Neuronal stem cell (in vitro differentiated cells): Measurements from ENCODE around the gene PSMD1.

Experiments
- DNase-seq: peaks from one replicate; pipeline ENCODE4 v3.0.0-alpha.2; 2013; ENCODE audit warnings: low spot score
- H2AFZ ChIP-seq: one replicate; pipeline ENCODE4 v1.6.1; 2013; ENCODE audit warnings: mild to moderate bottlenecking, low read length, inconsistent platforms
- H2AK5ac ChIP-seq: 2 replicates; pipeline ENCODE4 v1.6.1; 2013; ENCODE audit warnings: low read depth, mild to moderate bottlenecking, inconsistent platforms, low read length, moderate library complexity, mixed read lengths
- H2BK120ac ChIP-seq: 2 replicates; pipeline ENCODE4 v1.6.1; 2013; ENCODE audit warnings: low read depth, mild to moderate bottlenecking, inconsistent platforms, low read length, moderate library complexity, mixed read lengths
- H2BK12ac ChIP-seq: one replicate; pipeline ENCODE4 v1.6.1; 2013; ENCODE audit warnings: low read length, inconsistent platforms
- H2BK15ac ChIP-seq: 2 replicates; pipeline ENCODE4 v1.6.1; 2013; ENCODE audit warnings: mild to moderate bottlenecking, low read length, inconsistent platforms, mixed read lengths
- H2BK5ac ChIP-seq: one replicate; pipeline ENCODE4 v1.6.1; 2013; ENCODE audit warnings: inconsistent platforms, mild to moderate bottlenecking, low read length, moderate library complexity
- H3K14ac ChIP-seq: one replicate; pipeline ENCODE4 v1.6.1; 2013; ENCODE audit warnings: low read length, inconsistent platforms
- H3K18ac ChIP-seq: 2 replicates; pipeline ENCODE4 v1.6.1; 2013; ENCODE audit warnings: low read length, inconsistent platforms
- H3K23ac ChIP-seq: 2 replicates; pipeline ENCODE4 v1.6.1; 2013; ENCODE audit warnings: low read depth, mild to moderate bottlenecking, mixed read lengths, low read length, inconsistent platforms; ENCODE audit not compliant: poor library complexity
- H3K27ac ChIP-seq: replicated peaks from 3 replicates; pipeline ENCODE4 v1.5.1; 2013; ENCODE audit warnings: low read length, inconsistent platforms
- H3K27me3 ChIP-seq, 3 experiments: 2 replicates each; pipeline ENCODE4 v1.6.1; 2013; ENCODE audit warnings: low read length in 3 of 3, mild to moderate bottlenecking in 2 of 3, inconsistent platforms in 1 of 3, low read depth in 1 of 3, mixed read lengths in 1 of 3, moderate library complexity in 1 of 3; ENCODE audit not compliant: control insufficient read depth in 3 of 3, insufficient read depth in 3 of 3
- H3K36me3 ChIP-seq, 2 donors: replicated peaks in 1 of 2; 2 replicates each; pipeline ENCODE4 v1.6.1; 2013; ENCODE audit warnings: low read length in 2 of 2; ENCODE audit not compliant: control insufficient read depth in 2 of 2, insufficient read depth in 2 of 2
- H3K4ac ChIP-seq: 2 replicates; pipeline ENCODE4 v1.6.1; 2013; ENCODE audit warnings: inconsistent platforms, mild to moderate bottlenecking, low read length, moderate library complexity
- H3K4me1 ChIP-seq, 2 donors: 1 replicate in 1 of 2; 2 replicates in 1 of 2; pipeline ENCODE4 v1.6.1; 2013; ENCODE audit warnings: low read length in 2 of 2, low read depth in 1 of 2; ENCODE audit not compliant: control insufficient read depth in 2 of 2, insufficient read depth in 1 of 2
- H3K4me2 ChIP-seq: one replicate; pipeline ENCODE4 v1.6.1; 2013; ENCODE audit warnings: mild to moderate bottlenecking, low read length, inconsistent platforms; ENCODE audit not compliant: insufficient read depth, poor library complexity, severe bottlenecking
- H3K4me3 ChIP-seq, 2 donors: 2 replicates each; pipeline ENCODE4 v1.5.1; 2013; ENCODE audit warnings: low read length in 2 of 2, mild to moderate bottlenecking in 2 of 2, inconsistent platforms in 1 of 2, moderate library complexity in 1 of 2
- H3K79me1 ChIP-seq: one replicate; pipeline ENCODE4 v1.6.1; 2013; ENCODE audit warnings: low read depth, mild to moderate bottlenecking, inconsistent platforms, low read length, moderate library complexity
- H3K9ac ChIP-seq: one replicate; pipeline ENCODE4 v1.6.1; 2013; ENCODE audit warnings: mild to moderate bottlenecking, low read depth, low read length, inconsistent platforms; ENCODE audit not compliant: poor library complexity
- H3K9me3 ChIP-seq, 2 donors: replicated peaks in 1 of 2; 2 replicates each; pipeline versions ENCODE3 to v1.6.1; 2013; ENCODE audit warnings: low read length in 2 of 2, mild to moderate bottlenecking in 2 of 2, inconsistent platforms in 1 of 2, low read depth in 1 of 2, mixed read lengths in 1 of 2, moderate library complexity in 1 of 2; ENCODE audit not compliant: control insufficient read depth in 2 of 2, insufficient read depth in 1 of 2
- H4K8ac ChIP-seq: one replicate; pipeline ENCODE4 v1.6.1; 2013; ENCODE audit warnings: low read depth, mild to moderate bottlenecking, inconsistent platforms, low read length, moderate library complexity
- H4K91ac ChIP-seq: one replicate; pipeline ENCODE4 v1.6.1; 2013; ENCODE audit warnings: low read length, low read depth, mild to moderate bottlenecking, inconsistent platforms; ENCODE audit not compliant: poor library complexity
- WGBS, 2 donors: extraction: QIAGEN DNeasy Blood & Tissue Kit; methylation state at CpG; one replicate each; pipeline ENCODE4 v1.1.7; 2013; ENCODE audit warnings: missing lambda C conversion rate in 2 of 2, mixed read lengths in 1 of 2; ENCODE audit not compliant: insufficient read length in 2 of 2, insufficient replicate concordance in 1 of 2; ENCODE audit errors: extremely low coverage in 2 of 2; 5-methylcytosine and 5-hydroxymethylcytosine counted together

The PSMD1 gene

DNA sequence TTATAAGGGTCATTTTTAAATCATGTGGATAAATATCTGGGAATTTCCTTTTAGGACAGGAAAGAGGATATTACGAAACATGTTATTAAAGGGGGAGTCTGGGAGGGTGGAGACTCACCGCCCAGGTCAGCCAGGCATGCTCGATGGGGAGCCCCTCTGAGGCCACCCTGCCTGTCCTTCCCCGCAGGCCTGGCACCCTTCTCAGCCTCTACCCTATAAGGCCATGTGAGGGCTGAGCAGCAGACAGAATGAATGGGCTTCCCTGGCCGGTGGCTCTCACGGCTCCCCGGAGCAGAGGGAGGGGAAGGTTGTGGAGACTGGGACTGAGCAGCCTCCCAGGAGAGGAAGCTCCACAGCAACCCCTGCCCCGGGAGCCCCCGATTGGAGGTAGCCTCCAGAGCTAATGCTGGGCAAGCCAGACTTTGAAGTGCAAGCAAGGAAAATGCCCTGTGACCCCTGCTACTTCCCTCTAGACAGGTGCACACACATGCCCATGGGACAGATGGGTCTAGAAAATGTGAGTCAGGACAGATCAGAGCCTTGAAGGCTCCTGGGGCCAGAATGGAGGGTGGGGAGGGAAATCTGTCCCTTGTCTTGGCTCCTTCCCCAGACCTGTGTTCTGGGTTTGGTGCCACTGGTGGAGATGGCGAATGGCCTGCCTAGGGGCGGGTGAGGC is 128.5 kb downstream of the PSMD1 start:
- no peak overlapping the region for H3K27ac ChIP-seq
- no peaks in the 10 kb centered on the region for H3K36me3 ChIP-seq
- H3K14ac ChIP-seq: no peak overlapping the region
- H4K8ac ChIP-seq: no peak overlapping the region
- DNase-seq: no peak
- no peak overlapping the region for H3K4ac ChIP-seq
- no peak overlapping the region for H3K4me2 ChIP-seq
- H2AFZ ChIP-seq: peak overlapping the region; percentile 34
- H2BK15ac ChIP-seq: no peak overlapping the region
- peak overlapping the region; percentile 11 for H3K18ac ChIP-seq
- H2BK12ac ChIP-seq: no peak overlapping the region
- no peaks in the 10 kb centered on the region for H3K79me1 ChIP-seq
- H2AK5ac ChIP-seq: peak overlapping the region; percentile 53
- peaks cover 0 to 9% of the 10 kb centered on the region in 2 donors for H3K4me1 ChIP-seq
- peak overlapping the region; percentile 45 for H2BK5ac ChIP-seq
- peaks cover 0 to 5% (median 2%) of the 10 kb centered on the region in 3 experiments for H3K27me3 ChIP-seq
- H3K23ac ChIP-seq: no peak overlapping the region
- H3K9ac ChIP-seq: no peak overlapping the region
- no peaks in the 10 kb centered on the region for H3K9me3 ChIP-seq
- no CpG with 5 or more reads among the region's 11 CpGs for WGBS, 2 donors
- no peak overlapping the region for H3K4me3 ChIP-seq
- H2BK120ac ChIP-seq: no peak overlapping the region
- no peak overlapping the region for H4K91ac ChIP-seq

DNA sequence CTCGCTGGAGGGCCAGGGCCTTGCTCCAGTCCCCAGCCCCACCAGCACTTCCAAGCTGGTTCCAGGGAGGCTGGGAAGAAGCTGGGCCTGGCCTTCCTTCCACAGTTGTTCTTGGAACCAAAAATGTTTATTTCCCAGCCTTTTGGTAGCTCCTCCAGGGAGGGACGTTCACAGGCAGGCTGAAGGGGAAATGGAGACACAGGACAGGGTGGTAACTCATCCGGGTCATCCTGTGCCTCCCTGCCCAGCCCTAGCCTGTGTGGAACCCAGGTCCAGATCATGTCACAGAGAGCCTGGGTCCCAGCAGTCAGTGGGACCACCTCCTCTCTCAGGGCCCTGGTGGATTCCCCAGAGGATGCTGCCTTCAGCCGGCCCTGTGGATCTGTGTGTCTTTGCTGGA is 129.2 kb downstream of the PSMD1 start:
- H2BK12ac ChIP-seq: no peak overlapping the region
- H3K4me2 ChIP-seq: no peak overlapping the region
- peaks cover 4 to 12% of the 10 kb centered on the region in 2 donors for H3K4me1 ChIP-seq
- H3K4me3 ChIP-seq: peak overlapping the region in 1 of 2 donors; percentile 41
- H4K91ac ChIP-seq: no peak overlapping the region
- H2AK5ac ChIP-seq: peak overlapping the region; percentile 53
- no peak for DNase-seq
- no peak overlapping the region for H3K14ac ChIP-seq
- no peak overlapping the region for H3K27ac ChIP-seq
- H2BK5ac ChIP-seq: peak overlapping the region; percentile 45
- no peaks in the 10 kb centered on the region for H3K9me3 ChIP-seq
- no peak overlapping the region for H2AFZ ChIP-seq
- no peak overlapping the region for H3K4ac ChIP-seq
- H3K27me3 ChIP-seq: peaks cover 0 to 5% (median 2%) of the 10 kb centered on the region in 3 experiments
- H2BK120ac ChIP-seq: no peak overlapping the region
- no peak overlapping the region for H4K8ac ChIP-seq
- WGBS, 2 donors: no CpG with 5 or more reads among the region's 4 CpGs
- H3K36me3 ChIP-seq: no peaks in the 10 kb centered on the region
- no peaks in the 10 kb centered on the region for H3K79me1 ChIP-seq
- H3K18ac ChIP-seq: peak overlapping the region; percentile 35
- H3K9ac ChIP-seq: no peak overlapping the region
- no peak overlapping the region for H3K23ac ChIP-seq
- H2BK15ac ChIP-seq: peak overlapping the region; percentile 60

DNA sequence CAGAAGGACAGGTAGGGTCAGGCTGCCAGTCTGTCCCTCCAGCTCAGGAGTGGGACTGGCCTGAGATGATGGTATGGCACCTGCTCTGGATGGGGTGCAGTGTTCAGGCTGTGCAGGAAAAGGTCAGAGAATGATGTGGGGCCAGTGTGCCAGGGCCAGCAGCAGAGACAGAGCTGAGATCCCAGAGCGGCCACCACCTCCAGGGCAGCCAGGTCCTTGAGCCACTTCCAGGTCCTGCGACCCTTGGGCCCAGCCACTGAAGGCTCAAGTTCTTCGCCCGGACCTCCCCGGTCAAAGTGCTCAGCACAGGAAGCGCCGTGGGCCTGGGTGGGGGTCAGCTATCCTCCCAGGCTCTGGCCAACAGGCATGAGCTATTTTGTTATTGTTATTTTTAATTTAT is 129.7 kb downstream of the PSMD1 start:
- H2BK5ac ChIP-seq: no peak overlapping the region
- peaks cover 0 to 5% (median 2%) of the 10 kb centered on the region in 3 experiments for H3K27me3 ChIP-seq
- H2AFZ ChIP-seq: no peak overlapping the region
- WGBS, 2 donors: no CpG with 5 or more reads among the region's 7 CpGs
- no peak overlapping the region for H3K9ac ChIP-seq
- no peaks in the 10 kb centered on the region for H3K9me3 ChIP-seq
- no peak overlapping the region for H2BK12ac ChIP-seq
- peak overlapping the region in 1 of 2 donors; percentile 41 for H3K4me3 ChIP-seq
- H3K27ac ChIP-seq: no peak overlapping the region
- no peaks in the 10 kb centered on the region for H3K79me1 ChIP-seq
- H3K23ac ChIP-seq: no peak overlapping the region
- no peak overlapping the region for H2BK120ac ChIP-seq
- H3K4me1 ChIP-seq: peaks cover 4 to 12% of the 10 kb centered on the region in 2 donors
- no peak overlapping the region for H3K4ac ChIP-seq
- no peak overlapping the region for H3K4me2 ChIP-seq
- no peak overlapping the region for H2AK5ac ChIP-seq
- no peaks in the 10 kb centered on the region for H3K36me3 ChIP-seq
- DNase-seq: no peak
- peak overlapping the region; percentile 60 for H2BK15ac ChIP-seq
- no peak overlapping the region for H4K8ac ChIP-seq
- peak overlapping the region; percentile 35 for H3K18ac ChIP-seq
- no peak overlapping the region for H3K14ac ChIP-seq
- H4K91ac ChIP-seq: peak overlapping the region; percentile 34

DNA sequence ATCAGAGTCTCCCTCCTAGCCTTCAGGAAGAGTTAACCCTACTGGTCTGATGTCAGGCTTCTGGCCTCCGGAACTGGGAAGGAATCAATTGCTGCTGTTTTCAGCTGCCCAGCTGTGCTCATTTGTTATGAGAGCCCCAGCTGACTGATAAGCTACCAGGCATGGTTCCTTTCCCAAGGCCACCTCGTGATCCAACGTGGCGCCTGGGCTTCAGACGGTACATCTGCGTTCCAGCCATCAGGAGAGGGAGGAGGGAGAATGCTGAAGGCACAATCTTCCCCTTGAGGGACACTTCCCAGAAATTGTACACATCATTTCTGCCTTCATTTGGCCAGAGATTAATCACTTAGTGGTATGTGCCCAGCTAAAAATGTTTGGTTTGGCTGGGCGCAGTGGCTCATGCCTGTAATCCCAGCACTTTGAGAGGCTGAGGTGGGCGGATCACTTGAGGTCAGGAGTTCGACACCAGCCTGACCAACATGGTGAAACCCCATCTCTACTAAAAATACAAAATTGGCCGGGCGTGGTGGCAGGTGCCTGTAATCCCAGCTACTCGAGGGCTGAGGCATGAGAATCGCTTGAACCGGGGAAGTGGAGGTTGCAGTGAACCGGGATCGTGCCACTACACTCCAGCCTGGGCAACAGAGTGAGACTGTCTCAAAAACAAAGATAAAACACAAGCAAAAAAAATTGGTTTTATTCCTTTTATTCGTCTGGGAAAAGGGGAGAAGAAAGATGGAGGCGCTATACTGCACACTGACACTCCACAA is 131.3 kb downstream of the PSMD1 start:
- no peak overlapping the region for H3K23ac ChIP-seq
- no peak overlapping the region for H3K4me3 ChIP-seq
- no peak overlapping the region for H2BK12ac ChIP-seq
- no peaks in the 10 kb centered on the region for H3K36me3 ChIP-seq
- no peak overlapping the region for H2AFZ ChIP-seq
- H2BK5ac ChIP-seq: no peak overlapping the region
- peaks cover 0 to 5% (median 2%) of the 10 kb centered on the region in 3 experiments for H3K27me3 ChIP-seq
- H3K4ac ChIP-seq: no peak overlapping the region
- no peak overlapping the region for H3K14ac ChIP-seq
- H3K27ac ChIP-seq: no peak overlapping the region
- H3K9ac ChIP-seq: no peak overlapping the region
- H2BK15ac ChIP-seq: no peak overlapping the region
- no peaks in the 10 kb centered on the region for H3K79me1 ChIP-seq
- H2AK5ac ChIP-seq: no peak overlapping the region
- DNase-seq: no peak
- H2BK120ac ChIP-seq: no peak overlapping the region
- H3K4me1 ChIP-seq: peaks cover 6 to 11% of the 10 kb centered on the region in 2 donors
- H3K9me3 ChIP-seq: no peaks in the 10 kb centered on the region
- H4K8ac ChIP-seq: no peak overlapping the region
- H3K4me2 ChIP-seq: no peak overlapping the region
- WGBS, 2 donors: no CpG with 5 or more reads among the region's 18 CpGs
- H3K18ac ChIP-seq: no peak overlapping the region
- no peak overlapping the region for H4K91ac ChIP-seq
